Transverse colon (tissue), 4 donors: ENCODE results near the gene OFD1. TPM values are rescaled to one million over a fixed set of nuclear protein-coding genes. Genes with fewer than 3 reads are reported as not detected.
A peak's percentile ranks its signal among the peaks of the same experiment; 100 is the strongest.

ENCODE experiments used
- DNase-seq: peaks from one replicate; pipeline ENCODE4 v3.0.0-alpha.2; 2019
- H3K27ac ChIP-seq, 4 donors: fragments of 200-600 bp; sonication (generic); 2 replicates each; pipeline ENCODE4 v1.5.1; 2016 to 2018; ENCODE audit warnings: inconsistent platforms in 4 of 4
- H3K27me3 ChIP-seq: fragments of 200-600 bp; sonication (generic); 2 replicates; pipeline ENCODE4 v1.5.1; 2017; ENCODE audit warnings: inconsistent platforms
- H3K36me3 ChIP-seq, 4 donors: fragments of 200-600 bp; sonication (generic); 2 replicates each; pipeline ENCODE4 v1.5.1; 2017 to 2019; ENCODE audit warnings: inconsistent platforms in 4 of 4
- H3K4me1 ChIP-seq, 4 donors: fragments of 200-600 bp; sonication (generic); 2 replicates each; pipeline ENCODE4 v1.5.1; 2017 to 2020; ENCODE audit warnings: inconsistent platforms in 4 of 4
- H3K4me3 ChIP-seq, 4 donors: fragments of 200-600 bp; sonication (generic); 1 replicate in 1 of 4; 2 replicates in 3 of 4; pipeline versions ENCODE4 v1.5.1 to v1.6.1; 2017 to 2019; ENCODE audit warnings: inconsistent platforms in 4 of 4
- H3K9me3 ChIP-seq, 2 donors: fragments of 200-600 bp; sonication (generic); 2 replicates each; pipeline ENCODE4 v1.5.1; 2017 to 2019; ENCODE audit warnings: inconsistent platforms in 2 of 2
- CTCF ChIP-seq, 5 experiments: fragments of 200-600 bp in 3 of 5; fragments of 450-650 bp in 2 of 5; sonication (generic) in 3 of 5; IDR thresholded peaks; 1 replicate in 2 of 5; 2 replicates in 3 of 5; pipeline ENCODE4 v1.5.1; 2016 to 2017; ENCODE audit warnings: antibody characterized with exemption in 5 of 5, inconsistent platforms in 3 of 5, mild to moderate bottlenecking in 2 of 5, moderate library complexity in 1 of 5
- EP300 ChIP-seq: sonication (generic); formaldehyde crosslinking; IDR thresholded peaks from one replicate; pipeline ENCODE4 v1.6.1; 2017; ENCODE audit warnings: antibody characterized with exemption, low read depth
- POLR2A ChIP-seq: fragments of 450-650 bp; IDR thresholded peaks from one replicate; pipeline ENCODE4 v1.6.1; 2016; ENCODE audit warnings: antibody characterized with exemption, mild to moderate bottlenecking, moderate library complexity
- POLR2AphosphoS5 ChIP-seq, 3 donors: sonication (generic); formaldehyde crosslinking; IDR thresholded peaks; one replicate each; pipeline ENCODE4 v1.6.1; 2016; ENCODE audit warnings: antibody characterized with exemption in 3 of 3
- WGBS, 2 donors: methylation state at CpG; one replicate each; pipeline ENCODE4 v1.1.5; 2018; ENCODE audit warnings: low coverage in 1 of 2; 5-methylcytosine and 5-hydroxymethylcytosine counted together
- in situ Hi-C, 4 donors: fragments of 200-750 bp; cut with MboI; loops; one replicate each; pipeline versions ENCODE4 v1.15.0 to v1.15.1; 2017; ENCODE audit warnings: low sequenced_read_pairs in 3 of 4, low pct_ligation_motif_present in 1 of 4, low pct_unique_long_range_greater_than_20kb in 1 of 4
- intact Hi-C: fragments of 100-400 bp; cut with DNase I; formaldehyde crosslinking; loops from one replicate; pipeline ENCODE4 v1.15.1; 2023; ENCODE audit warnings: low total_unique reads
- total RNA-seq, 4 donors: library from RNA; depleted of rRNA; stranded (reverse); fragments of >200 nt; gene quantifications; one replicate each; pipeline ENCODE4 v1.1.0, GENCODE V29; 2016

Gene OFD1
- total RNA-seq, 4 donors from 2014 or later, result 27.2 to 184 (median 62.8) TPM

DNA sequence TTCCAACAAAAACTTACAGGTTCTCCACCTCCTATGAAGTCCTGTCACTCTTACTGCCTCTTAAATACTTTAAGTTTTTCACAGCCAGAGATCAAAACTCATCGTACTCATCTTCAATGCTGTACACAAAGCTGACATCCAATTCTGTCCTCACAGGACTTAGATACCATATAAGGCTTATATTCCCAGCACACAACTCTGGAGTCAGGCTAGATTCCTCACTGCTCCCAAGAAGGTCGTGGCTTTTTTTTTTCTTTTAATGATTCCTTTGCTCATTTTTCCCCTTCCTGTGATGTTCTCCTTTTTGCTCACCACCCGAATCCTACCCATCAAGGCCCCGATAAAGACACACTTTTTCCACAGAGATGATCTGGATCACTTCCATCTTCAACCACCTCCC is 1.0 kb upstream of the OFD1 start:
- Histone ChIP-seq H3K9me3 (no peaks in the 10 kb centered on the region), H3K36me3 (no peaks in the 10 kb centered on the region), H3K27ac (peak overlapping the region; percentile 91 to 97 (median 95)), H3K4me3 (peak overlapping the region in 3 of 4 donors; percentile 80 to 90 (median 84)), H3K27me3 (no peaks in the 10 kb centered on the region), H3K4me1 (peaks cover 0 to 33% (median 0%) of the 10 kb centered on the region in 4 donors)
- intact Hi-C loops, result loop anchor here (10.0 kb wide), 1 partner anchor 69 kb away; no protein-coding TSS in a partner anchor
- TF ChIP-seq CTCF (IDR thresholded peaks at IDR 0.05), result no peak
- TF ChIP-seq POLR2AphosphoS5 (IDR thresholded peaks at IDR 0.05), result no peak
- TF ChIP-seq EP300, result no peak
- no peak for TF ChIP-seq POLR2A
- in situ Hi-C loops, result loop anchor here in 2 of 4 donors (10.0 to 25.0 kb wide), 2 partner anchors 79 to 304 kb away; partner anchors contain the start of genes GEMIN8 (in 1 of the 2) and TCEANC (in 1 of the 2)
- DNase-seq, result no peak
- 19 to 28% methylated on average over 3 to 4 of the region's 4 CpGs for WGBS, 2 donors

- no peaks in the 10 kb centered on the region for H3K36me3 ChIP-seq
- in situ Hi-C loops (loop anchor here in 2 of 4 donors (5.0 to 25.0 kb wide), 2 partner anchors 79 to 296 kb away; partner anchors contain the start of gene GEMIN8 (in 1 of the 2)), intact Hi-C loops (no loop called here)
- H3K9me3 ChIP-seq, result no peaks in the 10 kb centered on the region
- whole genome bisulfite sequencing, 2 donors, result 62 to 79% methylated on average over 2 to 6 of the region's 6 CpGs
- DNase-seq, result no peak
- TF ChIP-seq CTCF (IDR thresholded peaks at IDR 0.05), result no peak
- no peak for TF ChIP-seq POLR2A
- no peak for TF ChIP-seq POLR2AphosphoS5 (IDR thresholded peaks at IDR 0.05)
- TF ChIP-seq EP300, result no peak
- peaks cover 0 to 4% (median 0%) of the 10 kb centered on the region in 4 donors for H3K4me1 ChIP-seq
- H3K4me3 ChIP-seq, result no peak overlapping the region
- no peaks in the 10 kb centered on the region for H3K27me3 ChIP-seq
- H3K27ac ChIP-seq, result no peak overlapping the region
These were observed 7.1 kb downstream of the OFD1 start for GRCh38 chrX:13741695-13742094.

GRCh38 chrX:13742397-13743176 is 8.0 kb downstream of the OFD1 start:
- Histone ChIP-seq H3K4me1 (no peaks in the 10 kb centered on the region), H3K4me3 (no peak overlapping the region), H3K36me3 (no peaks in the 10 kb centered on the region), H3K27ac (peak overlapping the region; percentile 30 to 58 (median 56)), H3K9me3 (no peaks in the 10 kb centered on the region), H3K27me3 (no peaks in the 10 kb centered on the region)
- peak; percentile 15 for DNase-seq
- TF ChIP-seq POLR2AphosphoS5 (IDR thresholded peaks at IDR 0.05) (no peak), CTCF (IDR thresholded peaks at IDR 0.05) (no peak), POLR2A (no peak), EP300 (no peak)
- 50 to 72% methylated on average over 1 to 13 of the region's 13 CpGs for WGBS, 2 donors
- in situ Hi-C loops, result loop anchor here in 2 of 4 donors (5.0 to 25.0 kb wide), 2 partner anchors 80 to 295 kb away; partner anchors contain the start of gene GEMIN8 (in 1 of the 2)
- intact Hi-C loops, result no loop called here

- in situ Hi-C loops (loop anchor here in 1 of 4 donors (5.0 to 25.0 kb wide), 2 partner anchors 86 to 289 kb away; partner anchors contain the start of gene GEMIN8), intact Hi-C loops (no loop called here)
- DNase-seq, result peak; percentile 57
- TF ChIP-seq POLR2AphosphoS5 (IDR thresholded peaks at IDR 0.05) (no peak), CTCF (IDR thresholded peaks at IDR 0.05) (peak; percentile 38 to 50 (median 46))
- 22% methylated on average over 2 of the region's 2 CpGs; no CpG with 5 or more reads in 1 of the 2 donors for WGBS, 2 donors
- H3K36me3 ChIP-seq, result no peaks in the 10 kb centered on the region
- no peaks in the 10 kb centered on the region for H3K27me3 ChIP-seq
- H3K27ac ChIP-seq, result peak overlapping the region in 1 of 4 donors; percentile 24
- no peaks in the 10 kb centered on the region for H3K9me3 ChIP-seq
- no peaks in the 10 kb centered on the region for H3K4me1 ChIP-seq
- H3K4me3 ChIP-seq, result no peak overlapping the region
These were observed 13.3 kb downstream of the OFD1 start for GRCh38 chrX:13747836-13748235.
